HEK293 (cell line): ENCODE data around the gene CCDC88C.

Source experiments
- CTCF ChIA-PET: fragments of 350-600 bp; formaldehyde crosslinking; extraction: SDS; loops from one replicate; lab custom pipeline; 2021; ENCODE audit warnings: antibody characterized with exemption; lab: Yijun Ruan, JAX
- POLR2A ChIA-PET: fragments of 300-600 bp; formaldehyde crosslinking; extraction: SDS; loops from one replicate; lab custom pipeline; 2020; ENCODE audit warnings: antibody characterized with exemption, inconsistent platforms; lab: Yijun Ruan, JAX
- H3K27ac ChIP-seq: fragments of 200-500 bp; sonication (Bioruptor generic); 2 replicates; pipeline ENCODE4 v1.5.1; 2014; ENCODE audit warnings: low read depth, low read length, control low read depth, inconsistent platforms; ENCODE audit errors: extremely low read depth
- H3K36me3 ChIP-seq, 2 experiments: fragments of 200-500 bp in 1 of 2; sonication (Bioruptor generic) in 1 of 2; 1 replicate in 1 of 2; 2 replicates in 1 of 2; pipeline ENCODE4 v1.5.1; 2014 to 2017; ENCODE audit warnings: inconsistent platforms in 2 of 2, low read length in 2 of 2; ENCODE audit not compliant: control insufficient read depth in 2 of 2, insufficient read depth in 1 of 2
- H3K4me1 ChIP-seq: fragments of 200-500 bp; sonication (Bioruptor generic); 2 replicates; pipeline ENCODE4 v1.5.1; 2014; ENCODE audit warnings: mild to moderate bottlenecking, low read length, inconsistent platforms; ENCODE audit not compliant: control insufficient read depth, insufficient read depth
- H3K4me3 ChIP-seq: 2 replicates; pipeline ENCODE4 v1.5.1; 2011; ENCODE audit warnings: low read depth, mild to moderate bottlenecking, control low read depth, low read length, moderate library complexity
- H3K9me3 ChIP-seq: fragments of 200-500 bp; sonication (Bioruptor generic); 2 replicates; pipeline ENCODE4 v1.5.1; 2014; ENCODE audit warnings: low read depth, low read length, inconsistent platforms; ENCODE audit not compliant: control insufficient read depth, insufficient read depth
- GLIS1 ChIP-seq: fragments of 450-650 bp; formaldehyde crosslinking; IDR thresholded peaks from 2 replicates; pipeline ENCODE4 v1.5.1; 2016; ENCODE audit warnings: missing biosample characterization, missing genetic modification characterization
- KLF7 ChIP-seq: fragments of 450-650 bp; formaldehyde crosslinking; IDR thresholded peaks from 2 replicates; pipeline ENCODE4 v1.5.1; 2016; ENCODE audit warnings: missing biosample characterization, missing genetic modification characterization, borderline replicate concordance
- MEIS1 ChIP-seq: sonication (generic); formaldehyde crosslinking; IDR thresholded peaks from 2 replicates; pipeline ENCODE4 v1.8.1; 2022; ENCODE audit warnings: missing genetic modification reagents, mild to moderate bottlenecking, borderline replicate concordance
- MZF1 ChIP-seq: fragments of 450-650 bp; formaldehyde crosslinking; IDR thresholded peaks from 2 replicates; pipeline ENCODE4 v1.5.1; 2017; ENCODE audit warnings: missing biosample characterization, missing genetic modification characterization, borderline replicate concordance
- REPIN1 ChIP-seq: fragments of 450-650 bp; formaldehyde crosslinking; IDR thresholded peaks from 2 replicates; pipeline ENCODE4 v1.5.1; 2017; ENCODE audit warnings: missing biosample characterization, missing genetic modification characterization, low read depth
- ZEB2 ChIP-seq: fragments of 450-650 bp; formaldehyde crosslinking; IDR thresholded peaks from 2 replicates; pipeline ENCODE4 v1.5.1; 2016; ENCODE audit warnings: missing biosample characterization, missing genetic modification characterization
- ZFP37 ChIP-seq: fragments of 450-650 bp; formaldehyde crosslinking; IDR thresholded peaks from 2 replicates; pipeline ENCODE4 v1.5.1; 2016; ENCODE audit warnings: missing biosample characterization, missing genetic modification characterization
- ZNF112 ChIP-seq: fragments of 450-650 bp; formaldehyde crosslinking; IDR thresholded peaks from 2 replicates; pipeline ENCODE4 v1.5.0; 2017; ENCODE audit warnings: missing biosample characterization, missing genetic modification characterization
- ZNF18 ChIP-seq: fragments of 450-650 bp; formaldehyde crosslinking; IDR thresholded peaks from 2 replicates; pipeline ENCODE4 v1.5.1; 2016; ENCODE audit warnings: missing biosample characterization, missing genetic modification characterization
- ZNF2 ChIP-seq: fragments of 450-650 bp; formaldehyde crosslinking; IDR thresholded peaks from 2 replicates; pipeline ENCODE4 v1.5.1; 2016; ENCODE audit warnings: missing biosample characterization, missing genetic modification characterization
- ZNF211 ChIP-seq: fragments of 450-650 bp; formaldehyde crosslinking; IDR thresholded peaks from 2 replicates; pipeline ENCODE4 v1.5.1; 2016; ENCODE audit warnings: low read depth, missing biosample characterization, missing genetic modification characterization
- ZNF214 ChIP-seq: fragments of 450-650 bp; formaldehyde crosslinking; IDR thresholded peaks from 2 replicates; pipeline ENCODE4 v1.5.1; 2017; ENCODE audit warnings: missing biosample characterization, mild to moderate bottlenecking, missing genetic modification characterization, borderline replicate concordance
- ZNF248 ChIP-seq: fragments of 450-650 bp; formaldehyde crosslinking; IDR thresholded peaks from 2 replicates; pipeline ENCODE4 v1.5.1; 2017; ENCODE audit warnings: missing biosample characterization, missing genetic modification characterization
- ZNF26 ChIP-seq: fragments of 450-650 bp; formaldehyde crosslinking; IDR thresholded peaks from 2 replicates; pipeline ENCODE4 v1.5.1; 2016; ENCODE audit warnings: missing biosample characterization, missing genetic modification characterization
- ZNF280C ChIP-seq: fragments of 450-650 bp; formaldehyde crosslinking; IDR thresholded peaks from 2 replicates; pipeline ENCODE4 v1.5.1; 2016; ENCODE audit warnings: missing biosample characterization, missing genetic modification characterization
- ZNF302 ChIP-seq: fragments of 450-650 bp; formaldehyde crosslinking; IDR thresholded peaks from 2 replicates; pipeline ENCODE4 v1.5.1; 2016; ENCODE audit warnings: missing biosample characterization, missing genetic modification characterization, low read depth
- ZNF341 ChIP-seq: fragments of 450-650 bp; formaldehyde crosslinking; IDR thresholded peaks from 2 replicates; pipeline ENCODE4; 2016; ENCODE audit warnings: low read depth, missing biosample characterization, missing genetic modification characterization
- ZNF354C ChIP-seq: fragments of 450-650 bp; formaldehyde crosslinking; IDR thresholded peaks from 2 replicates; pipeline ENCODE4 v1.5.1; 2016; ENCODE audit warnings: missing biosample characterization, missing genetic modification characterization, low read depth, borderline replicate concordance
- ZNF362 ChIP-seq: fragments of 450-650 bp; formaldehyde crosslinking; IDR thresholded peaks from 2 replicates; pipeline ENCODE4 v1.5.1; 2016; ENCODE audit warnings: missing biosample characterization, missing genetic modification characterization
- ZNF416 ChIP-seq: fragments of 450-650 bp; formaldehyde crosslinking; IDR thresholded peaks from 2 replicates; pipeline ENCODE4 v1.5.1; 2016; ENCODE audit warnings: missing biosample characterization, missing genetic modification characterization
- ZNF571 ChIP-seq: fragments of 450-650 bp; formaldehyde crosslinking; IDR thresholded peaks from 2 replicates; pipeline ENCODE4 v1.5.0; 2017; ENCODE audit warnings: missing biosample characterization, missing genetic modification characterization
- ZNF610 ChIP-seq: fragments of 450-650 bp; formaldehyde crosslinking; IDR thresholded peaks from 2 replicates; pipeline ENCODE4 v1.5.1; 2016; ENCODE audit warnings: missing biosample characterization, missing genetic modification characterization, borderline replicate concordance
- ZNF624 ChIP-seq: fragments of 450-650 bp; formaldehyde crosslinking; IDR thresholded peaks from 2 replicates; pipeline ENCODE4 v1.5.1; 2017; ENCODE audit warnings: missing biosample characterization, missing genetic modification characterization
- ZNF76 ChIP-seq: fragments of 450-650 bp; formaldehyde crosslinking; IDR thresholded peaks from 2 replicates; pipeline ENCODE4; 2016; ENCODE audit warnings: low read depth, missing biosample characterization, missing genetic modification characterization, borderline replicate concordance
- ZNF792 ChIP-seq: fragments of 450-650 bp; formaldehyde crosslinking; IDR thresholded peaks from 2 replicates; pipeline ENCODE4 v1.5.1; 2016; ENCODE audit warnings: missing biosample characterization, missing genetic modification characterization
- TF ChIP-seq, protein P1 (sequence below): fragments of 450-650 bp; formaldehyde crosslinking; IDR thresholded peaks from 2 replicates; pipeline ENCODE4 v1.5.1; 2016; ENCODE audit warnings: missing biosample characterization, missing genetic modification characterization

CCDC88C gene

DNA sequence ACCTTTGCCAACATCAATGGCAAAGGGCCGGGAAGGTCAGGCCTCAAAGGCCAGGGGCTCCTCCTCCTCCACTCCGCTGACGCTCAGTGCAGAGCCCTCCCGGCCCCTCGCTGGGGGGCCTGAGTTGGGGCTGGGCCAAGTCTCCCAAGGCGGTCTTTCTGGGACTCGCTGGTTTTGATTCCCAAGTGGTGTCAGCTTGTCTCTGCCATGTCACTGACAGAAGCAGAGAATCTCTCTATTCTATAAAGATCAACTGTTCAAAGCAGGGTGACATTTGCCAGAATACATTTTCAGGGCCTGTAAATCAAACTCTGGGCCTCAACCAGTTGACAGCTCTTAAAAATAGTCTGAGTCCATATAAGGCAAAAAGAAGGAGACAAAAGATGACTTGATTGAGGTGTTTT, 75.9 kb downstream of the CCDC88C start (continued):
- TF ChIP-seq ZNF571 (tag by site-specific recombination), result no peak
- TF ChIP-seq ZNF416, result no peak
- TF ChIP-seq ZNF18 (tag by site-specific recombination), result no peak
- no peak for TF ChIP-seq ZEB2
- TF ChIP-seq, protein P1, sequence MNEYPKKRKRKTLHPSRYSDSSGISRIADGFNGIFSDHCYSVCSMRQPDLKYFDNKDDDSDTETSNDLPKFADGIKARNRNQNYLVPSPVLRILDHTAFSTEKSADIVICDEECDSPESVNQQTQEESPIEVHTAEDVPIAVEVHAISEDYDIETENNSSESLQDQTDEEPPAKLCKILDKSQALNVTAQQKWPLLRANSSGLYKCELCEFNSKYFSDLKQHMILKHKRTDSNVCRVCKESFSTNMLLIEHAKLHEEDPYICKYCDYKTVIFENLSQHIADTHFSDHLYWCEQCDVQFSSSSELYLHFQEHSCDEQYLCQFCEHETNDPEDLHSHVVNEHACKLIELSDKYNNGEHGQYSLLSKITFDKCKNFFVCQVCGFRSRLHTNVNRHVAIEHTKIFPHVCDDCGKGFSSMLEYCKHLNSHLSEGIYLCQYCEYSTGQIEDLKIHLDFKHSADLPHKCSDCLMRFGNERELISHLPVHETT (tag by site-specific recombination), result no peak
- no peak for TF ChIP-seq ZNF76 (tag by site-specific recombination)

GRCh38 chr14:91341334-91341733, 76.3 kb downstream of the CCDC88C start:
- no peak overlapping the region for H3K27ac ChIP-seq
- POLR2A ChIA-PET, result no interaction called here
- peaks cover 0 to 21% of the 10 kb centered on the region in 2 experiments; a peak in 2 of 3 replicates for H3K36me3 ChIP-seq

More at GRCh38 chr14:91341334-91341733, 76.3 kb downstream of the CCDC88C start:
- Histone ChIP-seq H3K4me1 (no peaks in the 10 kb centered on the region), H3K9me3 (no peaks in the 10 kb centered on the region), H3K4me3 (no peak overlapping the region)
- TF ChIP-seq ZNF341 (tag by site-specific recombination) (no peak), MEIS1 (CRISPR knock-in tag) (no peak), ZFP37 (no peak), ZNF248 (tag by site-specific recombination) (no peak), ZNF610 (tag by site-specific recombination) (no peak), KLF7 (no peak), REPIN1 (no peak), ZNF362 (tag by site-specific recombination) (no peak), ZNF302 (tag by site-specific recombination) (no peak), ZNF354C (tag by site-specific recombination) (no peak), ZNF214 (no peak), ZNF280C (tag by site-specific recombination) (no peak), ZNF2 (tag by site-specific recombination) (no peak), ZNF211 (no peak), ZNF792 (tag by site-specific recombination) (no peak), GLIS1 (tag by site-specific recombination) (no peak), ZNF112 (tag by site-specific recombination) (no peak), MZF1 (no peak), ZNF26 (tag by site-specific recombination) (no peak), ZNF624 (tag by site-specific recombination) (no peak)
- CTCF ChIA-PET, result interaction anchor here (0.7 to 1.4 kb wide), 5 partner anchors 16 to 581 kb away, joined by 3 to 4 read pairs (median 4); no protein-coding TSS in a partner anchor
